HG03565 (cell line): ENCODE results near the gene PHF21B.
"Not testable (repeated sequence)": the region's sequence is repeated elsewhere in the genome, so short reads cannot be mapped to it uniquely, and the experiment has no call there.

Experiments
- ATAC-seq: cut with Tn5 transposase; IDR thresholded peaks from one replicate; pipeline ENCODE4 v1.9.1; 2021; ENCODE audit warnings: mild to moderate bottlenecking, moderate library complexity; ENCODE audit not compliant: unreplicated experiment

PHF21B gene

GRCh38 chr22:44963832-44964721 is 45.7 kb downstream of the PHF21B start:
- no peak for ATAC-seq

DNA sequence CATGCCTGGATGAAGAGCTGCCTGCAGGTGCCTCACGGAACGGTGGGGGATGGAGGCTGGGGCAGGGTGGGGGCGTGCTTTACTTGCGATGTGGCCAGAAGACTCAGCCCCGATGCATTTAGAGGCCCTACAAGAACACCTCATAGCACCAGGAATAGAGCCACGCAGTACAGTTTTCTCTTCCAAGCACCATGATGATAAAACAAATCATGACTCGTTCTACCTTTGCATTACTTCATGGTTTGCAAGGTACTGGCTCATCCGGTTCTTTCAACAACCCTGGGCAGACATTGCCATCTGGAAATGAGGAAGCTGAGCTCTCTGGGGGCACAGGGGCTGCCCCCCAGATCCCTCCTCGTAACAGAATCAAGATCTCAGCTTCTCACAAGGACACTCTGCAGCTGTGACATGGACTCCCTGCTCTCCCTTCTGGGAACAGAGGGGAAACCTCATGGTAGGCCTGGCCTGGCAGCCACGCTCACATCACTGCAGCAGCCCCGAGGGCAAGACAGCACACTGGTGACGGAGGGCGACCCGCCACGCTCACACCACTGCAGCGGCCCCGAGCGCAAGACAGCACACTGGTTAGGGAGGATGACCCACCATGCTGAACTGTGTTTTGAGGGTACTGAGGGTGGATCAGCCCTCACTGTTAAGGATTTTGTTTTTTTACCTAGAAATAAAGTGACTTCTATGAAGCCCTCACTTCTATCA is 46.9 kb downstream of the PHF21B start:
- no peak for ATAC-seq

GRCh38 chr22:44961682-44962081 is 48.1 kb downstream of the PHF21B start:
- ATAC-seq, result not testable (repeated sequence)

GRCh38 chr22:44956840-44957767 is 52.7 kb downstream of the PHF21B start:
- ATAC-seq, result no peak

DNA sequence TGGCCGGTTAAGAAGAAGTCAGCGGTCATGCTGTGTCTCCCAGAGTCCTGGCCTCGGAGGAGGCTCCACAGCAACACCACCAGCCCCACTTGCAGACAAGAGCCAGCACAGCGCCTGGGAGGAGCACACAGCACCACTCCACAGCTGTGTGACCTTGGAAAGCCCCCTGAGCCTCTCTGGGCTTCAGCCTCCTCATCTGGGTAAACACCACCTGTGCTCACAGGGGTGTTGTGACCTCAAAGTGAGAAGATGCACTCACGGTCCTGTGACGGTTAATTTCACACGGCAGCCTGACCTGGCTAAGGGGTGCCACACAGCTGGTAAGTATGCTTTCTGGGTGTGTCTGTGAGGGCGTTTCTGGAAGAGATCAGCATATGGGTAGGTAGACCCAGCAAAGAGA is 54.7 kb downstream of the PHF21B start:
- no peak for ATAC-seq

- no peak for ATAC-seq
Observed at GRCh38 chr22:44954149-44954548, 55.7 kb downstream of the PHF21B start.

DNA sequence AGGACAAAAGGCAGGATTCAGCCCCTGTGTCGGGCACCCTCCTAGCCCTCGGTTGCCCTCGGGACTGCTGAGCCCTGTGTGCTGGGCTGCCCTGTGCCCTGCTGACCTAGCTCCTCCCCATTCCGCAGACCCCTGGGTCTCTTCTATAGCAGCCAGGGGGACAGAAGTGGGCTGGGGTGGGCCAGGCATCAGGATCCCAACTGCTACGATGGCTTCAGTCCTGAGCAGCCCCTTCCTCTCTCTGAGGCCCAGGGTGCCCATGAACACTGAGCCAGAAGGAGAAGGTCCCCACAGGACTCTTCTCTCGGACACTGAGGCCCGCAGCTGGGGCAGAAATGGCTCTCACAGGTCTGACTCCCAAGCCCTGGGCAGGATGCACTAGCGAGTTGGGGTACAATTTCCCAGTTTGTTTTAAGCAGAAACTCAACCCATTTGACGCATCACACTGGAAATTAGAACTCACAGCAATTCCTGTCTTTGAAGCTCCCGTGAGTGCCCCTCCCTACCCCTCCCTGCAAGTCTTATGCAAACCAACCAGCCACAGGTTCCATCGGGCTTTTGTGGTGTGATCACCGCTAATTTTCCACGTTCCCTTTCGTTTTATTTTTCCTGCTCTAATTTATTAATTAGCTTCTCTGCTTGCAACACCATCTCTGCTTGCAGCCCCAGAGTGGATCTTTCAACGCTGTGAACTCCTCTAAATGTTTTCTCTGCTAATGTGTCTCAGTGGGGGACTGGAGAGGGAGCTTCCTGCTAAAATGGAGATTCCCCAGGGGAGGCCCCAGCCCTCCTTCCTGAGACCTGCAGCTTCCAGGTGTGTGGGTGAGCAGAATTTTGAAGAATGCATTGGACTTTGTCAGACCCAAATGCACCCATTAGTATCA is 56.7 kb downstream of the PHF21B start:
- no peak for ATAC-seq

- ATAC-seq, result no peak
Observed at GRCh38 chr22:44951510-44951816, 58.3 kb downstream of the PHF21B start.

GRCh38 chr22:44950806-44951509 is 58.8 kb downstream of the PHF21B start:
- ATAC-seq, result no peak

DNA sequence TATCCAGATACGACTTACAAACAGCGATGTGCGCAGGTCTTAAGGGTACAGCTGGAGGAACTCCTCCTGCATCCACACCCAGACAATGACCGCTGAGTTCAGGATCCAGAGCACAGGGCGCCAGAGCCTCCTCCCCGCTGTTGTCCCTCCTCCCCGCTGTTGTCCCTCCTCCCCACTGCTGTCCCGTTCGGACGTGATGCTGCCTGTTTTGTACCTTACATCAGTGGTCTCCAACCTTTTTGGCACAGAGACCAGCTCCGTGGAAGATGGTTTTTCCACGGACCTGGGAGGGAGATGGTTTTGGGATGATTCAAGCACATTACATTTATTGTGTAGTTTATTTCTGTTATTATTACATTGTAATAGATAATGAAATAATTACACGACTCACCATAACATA is 62.0 kb downstream of the PHF21B start:
- ATAC-seq, result no peak

DNA sequence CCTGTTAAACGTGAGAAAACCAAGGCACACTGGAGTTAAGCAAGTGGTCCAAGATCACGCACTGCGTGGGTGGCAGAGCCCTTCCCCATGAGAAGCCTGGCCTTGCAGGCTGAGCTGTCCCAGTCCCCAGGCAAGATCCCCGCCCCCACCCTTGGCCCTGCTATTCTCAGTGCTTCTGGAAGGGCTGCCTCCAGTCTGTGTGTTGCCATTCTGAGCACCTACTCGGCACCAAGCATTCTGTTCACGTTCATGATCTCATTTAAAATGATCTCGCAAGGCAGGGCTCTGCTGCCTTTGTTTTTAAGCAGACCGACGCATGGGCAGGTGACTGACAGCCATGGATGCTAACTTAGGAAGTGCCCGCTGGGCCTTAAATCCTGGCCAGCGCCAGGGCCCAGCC is 62.8 kb downstream of the PHF21B start:
- no peak for ATAC-seq

GRCh38 chr22:44944883-44945601 is 64.8 kb downstream of the PHF21B start:
- ATAC-seq, result no peak

GRCh38 chr22:44943701-44944324 is 66.0 kb downstream of the PHF21B start:
- ATAC-seq, result no peak

GRCh38 chr22:44942979-44943700 is 66.7 kb downstream of the PHF21B start:
- ATAC-seq, result no peak

DNA sequence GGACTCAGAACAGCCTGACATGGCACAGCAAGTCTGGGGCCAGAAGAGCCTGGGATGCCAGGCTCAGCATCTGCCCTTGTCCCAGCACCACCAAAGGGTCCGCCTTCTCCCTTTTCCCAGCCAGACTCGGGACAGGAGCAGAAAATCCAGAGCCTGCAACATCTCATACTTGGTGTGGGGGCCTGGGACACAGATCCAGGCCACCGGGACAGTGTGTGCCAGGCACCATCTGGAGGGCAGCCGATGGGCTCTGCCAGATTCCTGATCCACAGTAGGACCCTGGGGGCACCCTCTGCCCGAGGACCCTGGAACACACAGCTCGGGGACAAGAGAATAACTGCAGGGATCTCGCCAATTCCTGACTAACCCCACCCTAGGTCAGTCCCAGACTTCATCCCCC is 67.7 kb downstream of the PHF21B start:
- ATAC-seq, result no peak

GRCh38 chr22:44941207-44941606 is 68.6 kb downstream of the PHF21B start:
- ATAC-seq, result no peak

DNA sequence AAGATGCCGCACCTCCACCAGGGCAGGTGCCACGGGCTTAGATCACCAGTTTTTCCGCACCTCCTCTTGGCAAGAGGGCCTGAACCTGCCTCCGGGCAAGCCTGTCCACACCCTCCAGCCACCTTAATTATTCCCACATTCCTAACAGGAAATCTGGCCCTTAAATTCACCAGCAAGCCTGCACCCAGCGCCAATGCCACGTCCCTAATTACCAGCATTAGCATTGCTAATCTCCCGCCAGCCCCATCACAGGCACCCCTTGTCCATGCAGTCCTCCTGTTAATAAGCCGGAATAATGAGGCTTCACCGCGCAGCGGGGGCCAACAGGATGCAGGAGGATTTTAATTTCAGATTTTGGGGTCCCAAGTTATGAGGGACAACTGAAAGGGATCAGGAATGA is 69.7 kb downstream of the PHF21B start:
- ATAC-seq, result no peak

GRCh38 chr22:44939451-44939850 is 70.4 kb downstream of the PHF21B start:
- no peak for ATAC-seq
